GM23338 (cell line): ENCODE results near the gene CTNND2. TPM values are rescaled to one million over a fixed set of nuclear protein-coding genes. Genes with fewer than 3 reads are reported as not detected.

Experiments used
- ATAC-seq: fragments of 200-7000 bp; cut with Tn5 transposase; 3 replicates; pipeline ENCODE4 v1.9.1; 2020
- DNase-seq: peaks from one replicate; pipeline ENCODE4 v3.0.0-alpha.2; 2015; ENCODE audit warnings: low spot score
- H2AFZ ChIP-seq: fragments of 200-600 bp; sonication (generic); 2 replicates; pipeline ENCODE4 v1.8.0; 2016; ENCODE audit warnings: antibody characterized with exemption, mild to moderate bottlenecking, moderate library complexity
- H3F3A ChIP-seq: fragments of 200-600 bp; sonication (generic); replicated peaks from 2 replicates; pipeline ENCODE4 v1.8.0; 2017; ENCODE audit warnings: antibody characterized with exemption, mixed run types, low read depth
- H3K27ac ChIP-seq: fragments of 200-600 bp; sonication (generic); 2 replicates; pipeline ENCODE4 v1.6.1; 2016; ENCODE audit warnings: low read depth
- H3K27me3 ChIP-seq: fragments of 200-600 bp; sonication (generic); 2 replicates; pipeline ENCODE4 v1.8.0; 2016; ENCODE audit warnings: mild to moderate bottlenecking, mixed run types, moderate library complexity; ENCODE audit not compliant: insufficient read depth
- H3K36me3 ChIP-seq: fragments of 200-600 bp; sonication (generic); 2 replicates; pipeline ENCODE4 v1.8.0; 2016; ENCODE audit warnings: mild to moderate bottlenecking; ENCODE audit not compliant: insufficient read depth
- H3K4me1 ChIP-seq: fragments of 200-600 bp; sonication (generic); 2 replicates; pipeline ENCODE4 v1.8.0; 2016; ENCODE audit warnings: mild to moderate bottlenecking, moderate library complexity; ENCODE audit not compliant: insufficient read depth
- H3K4me2 ChIP-seq: fragments of 200-600 bp; sonication (generic); 2 replicates; pipeline ENCODE4 v1.7.1; 2017; ENCODE audit warnings: mixed run types
- H3K4me3 ChIP-seq: fragments of 200-600 bp; sonication (generic); 2 replicates; pipeline ENCODE4 v1.6.1; 2016; ENCODE audit warnings: mixed run types
- H3K79me2 ChIP-seq: fragments of 200-600 bp; sonication (generic); replicated peaks from 2 replicates; pipeline ENCODE4 v1.8.0; 2017; ENCODE audit warnings: mild to moderate bottlenecking; ENCODE audit not compliant: insufficient read depth
- H3K9me2 ChIP-seq: fragments of 200-600 bp; sonication (generic); 2 replicates; pipeline ENCODE4 v1.8.0; 2017; ENCODE audit not compliant: insufficient read depth
- H4K20me1 ChIP-seq: fragments of 200-600 bp; sonication (generic); replicated peaks from 2 replicates; pipeline ENCODE4 v1.8.0; 2017; ENCODE audit warnings: mild to moderate bottlenecking; ENCODE audit not compliant: insufficient read depth
- H3K27ac Mint-ChIP-seq: 2 replicates; pipeline ENCODE4 v1.8.0; 2020; ENCODE audit warnings: inconsistent platforms, mild to moderate bottlenecking, moderate library complexity, mixed read lengths
- H3K27me3 Mint-ChIP-seq: 3 replicates; pipeline ENCODE4 v1.8.0; 2022; ENCODE audit warnings: low read depth, mild to moderate bottlenecking, moderate library complexity, mixed read lengths, inconsistent platforms; ENCODE audit not compliant: insufficient read depth, poor library complexity
- H3K36me3 Mint-ChIP-seq: 3 replicates; pipeline ENCODE4 v1.8.0; 2021; ENCODE audit warnings: low read depth, mild to moderate bottlenecking, inconsistent platforms, moderate library complexity, mixed read lengths
- H3K4me1 Mint-ChIP-seq: 3 replicates; pipeline ENCODE4 v1.8.0; 2020; ENCODE audit warnings: mild to moderate bottlenecking, inconsistent platforms, mixed read lengths
- H3K4me3 Mint-ChIP-seq: 3 replicates; pipeline ENCODE4 v1.8.0; 2021; ENCODE audit warnings: moderate library complexity, mild to moderate bottlenecking, inconsistent platforms, mixed read lengths
- H3K9me3 Mint-ChIP-seq: 3 replicates; pipeline ENCODE4 v1.8.0; 2020; ENCODE audit warnings: moderate library complexity, mild to moderate bottlenecking, inconsistent platforms, mixed read lengths
- EZH2 ChIP-seq: fragments of 200-600 bp; sonication (generic); IDR thresholded peaks from one replicate; pipeline ENCODE4 v1.8.0; 2017; ENCODE audit warnings: antibody characterized with exemption, mild to moderate bottlenecking, low read depth; ENCODE audit not compliant: unreplicated experiment
- JUNB ChIP-seq: IDR thresholded peaks from one replicate; pipeline ENCODE4 v1.6.1; 2016; ENCODE audit warnings: antibody characterized with exemption; ENCODE audit not compliant: unreplicated experiment
- NANOG ChIP-seq: IDR thresholded peaks from 2 replicates; pipeline ENCODE4 v1.6.1; 2016; ENCODE audit warnings: antibody characterized with exemption, borderline replicate concordance
- POLR2AphosphoS5 ChIP-seq: IDR thresholded peaks from 2 replicates; pipeline ENCODE4 v1.6.1; 2016; ENCODE audit warnings: antibody characterized with exemption, low read depth
- STAT1 ChIP-seq: IDR thresholded peaks from one replicate; pipeline ENCODE4 v1.6.1; 2016; ENCODE audit warnings: antibody characterized with exemption; ENCODE audit not compliant: unreplicated experiment
- ZNF114 ChIP-seq: fragments of 250-450 bp; sonication (Bioruptor Pico); IDR thresholded peaks from 2 replicates; pipeline ENCODE4 v1.5.0; 2020; ENCODE audit warnings: mild to moderate bottlenecking, moderate library complexity
- polyA plus RNA-seq: library from polyadenylated mRNA; unstranded; fragments of >200 nt; fragmentation: Nextera tagmentation; extraction: Ambion mirVana; gene quantifications from 2 replicates; pipeline ENCODE4 v1.2.1, GENCODE V29; 2016
- total RNA-seq: library from RNA; depleted of rRNA; stranded (reverse); fragments of >200 nt; shearing (Covaris generic); gene quantifications from 2 replicates; pipeline ENCODE4 v1.2.3, GENCODE V29; 2014
- TF ChIP-seq, protein P1 (sequence below), 2 experiments: fragments of 200-600 bp in 1 of 2; sonication (generic) in 1 of 2; conservative IDR thresholded peaks; 2 replicates each; pipeline versions ENCODE4 v1.5.1 to v1.6.1; 2016 to 2017; ENCODE audit warnings: antibody characterized with exemption in 2 of 2, low read depth in 2 of 2, mild to moderate bottlenecking in 2 of 2, moderate library complexity in 1 of 2
- TF ChIP-seq, protein P2 (sequence below): IDR thresholded peaks from 2 replicates; pipeline ENCODE4 v1.6.1; 2016; ENCODE audit warnings: antibody characterized with exemption
- TF ChIP-seq, protein P3 (sequence below): fragments of 250-450 bp; sonication (Bioruptor Pico); IDR thresholded peaks from 2 replicates; pipeline ENCODE4 v1.5.0; 2020; ENCODE audit warnings: mild to moderate bottlenecking, moderate library complexity

Gene CTNND2
- total and polyA plus RNA-seq, 2 experiments from 2014 or later, result 5.1 to 7.0 TPM

DNA sequence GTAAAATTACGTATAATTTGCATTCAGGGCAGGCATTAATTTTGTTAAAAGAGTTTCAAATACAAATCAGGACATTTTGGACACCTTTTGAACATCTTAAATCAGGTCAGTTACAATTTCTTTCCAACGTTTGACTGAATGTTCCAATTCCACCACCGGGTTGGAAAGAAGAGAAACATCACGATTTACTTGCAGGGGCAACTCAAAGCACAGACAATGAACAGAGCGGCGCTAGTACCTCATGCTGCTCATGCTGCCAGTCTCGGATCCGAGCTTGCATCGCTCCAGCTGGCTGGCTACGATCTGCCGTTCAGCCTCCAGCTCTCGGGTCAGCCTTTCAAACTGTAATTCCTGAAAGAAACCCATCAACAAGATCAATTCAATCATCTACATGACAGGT is 339.5 kb downstream of the CTNND2 start:
- Mint-ChIP-seq H3K4me3 (no peak overlapping the region), H3K4me1 (peaks cover 3% of the 10 kb centered on the region; the same call in 1 of the 3 replicates), H3K36me3 (no peaks in the 10 kb centered on the region), H3K27ac (peak overlapping the region; percentile 35; the same call in 1 of the 2 replicates), H3K9me3 (no peaks in the 10 kb centered on the region), H3K27me3 (no peaks in the 10 kb centered on the region)
- H3K79me2 ChIP-seq, result no peaks in the 10 kb centered on the region
- no peak overlapping the region for H3K27ac ChIP-seq
- no peak overlapping the region for H3K4me2 ChIP-seq
- H3K27me3 ChIP-seq, result no peaks in the 10 kb centered on the region
- no peaks in the 10 kb centered on the region for H3K4me1 ChIP-seq
- DNase-seq (no peak), ATAC-seq (no peak)
- H3F3A ChIP-seq, result no peaks in the 10 kb centered on the region
- H4K20me1 ChIP-seq, result no peaks in the 10 kb centered on the region
- no peak overlapping the region for H2AFZ ChIP-seq
- no peaks in the 10 kb centered on the region for H3K36me3 ChIP-seq
- TF ChIP-seq NANOG (no peak), STAT1 (no peak), POLR2AphosphoS5 (no peak), JUNB (no peak), ZNF114 (CRISPR knock-in tag) (no peak), EZH2 (no peak)
- TF ChIP-seq, protein P1, sequence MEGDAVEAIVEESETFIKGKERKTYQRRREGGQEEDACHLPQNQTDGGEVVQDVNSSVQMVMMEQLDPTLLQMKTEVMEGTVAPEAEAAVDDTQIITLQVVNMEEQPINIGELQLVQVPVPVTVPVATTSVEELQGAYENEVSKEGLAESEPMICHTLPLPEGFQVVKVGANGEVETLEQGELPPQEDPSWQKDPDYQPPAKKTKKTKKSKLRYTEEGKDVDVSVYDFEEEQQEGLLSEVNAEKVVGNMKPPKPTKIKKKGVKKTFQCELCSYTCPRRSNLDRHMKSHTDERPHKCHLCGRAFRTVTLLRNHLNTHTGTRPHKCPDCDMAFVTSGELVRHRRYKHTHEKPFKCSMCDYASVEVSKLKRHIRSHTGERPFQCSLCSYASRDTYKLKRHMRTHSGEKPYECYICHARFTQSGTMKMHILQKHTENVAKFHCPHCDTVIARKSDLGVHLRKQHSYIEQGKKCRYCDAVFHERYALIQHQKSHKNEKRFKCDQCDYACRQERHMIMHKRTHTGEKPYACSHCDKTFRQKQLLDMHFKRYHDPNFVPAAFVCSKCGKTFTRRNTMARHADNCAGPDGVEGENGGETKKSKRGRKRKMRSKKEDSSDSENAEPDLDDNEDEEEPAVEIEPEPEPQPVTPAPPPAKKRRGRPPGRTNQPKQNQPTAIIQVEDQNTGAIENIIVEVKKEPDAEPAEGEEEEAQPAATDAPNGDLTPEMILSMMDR (conservative IDR thresholded peaks at IDR 0.05; ENCODE audit: low read depth in 2 of 2), result no peak
- TF ChIP-seq, protein P2, sequence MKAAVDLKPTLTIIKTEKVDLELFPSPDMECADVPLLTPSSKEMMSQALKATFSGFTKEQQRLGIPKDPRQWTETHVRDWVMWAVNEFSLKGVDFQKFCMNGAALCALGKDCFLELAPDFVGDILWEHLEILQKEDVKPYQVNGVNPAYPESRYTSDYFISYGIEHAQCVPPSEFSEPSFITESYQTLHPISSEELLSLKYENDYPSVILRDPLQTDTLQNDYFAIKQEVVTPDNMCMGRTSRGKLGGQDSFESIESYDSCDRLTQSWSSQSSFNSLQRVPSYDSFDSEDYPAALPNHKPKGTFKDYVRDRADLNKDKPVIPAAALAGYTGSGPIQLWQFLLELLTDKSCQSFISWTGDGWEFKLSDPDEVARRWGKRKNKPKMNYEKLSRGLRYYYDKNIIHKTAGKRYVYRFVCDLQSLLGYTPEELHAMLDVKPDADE, result no peak
- TF ChIP-seq, protein P3, sequence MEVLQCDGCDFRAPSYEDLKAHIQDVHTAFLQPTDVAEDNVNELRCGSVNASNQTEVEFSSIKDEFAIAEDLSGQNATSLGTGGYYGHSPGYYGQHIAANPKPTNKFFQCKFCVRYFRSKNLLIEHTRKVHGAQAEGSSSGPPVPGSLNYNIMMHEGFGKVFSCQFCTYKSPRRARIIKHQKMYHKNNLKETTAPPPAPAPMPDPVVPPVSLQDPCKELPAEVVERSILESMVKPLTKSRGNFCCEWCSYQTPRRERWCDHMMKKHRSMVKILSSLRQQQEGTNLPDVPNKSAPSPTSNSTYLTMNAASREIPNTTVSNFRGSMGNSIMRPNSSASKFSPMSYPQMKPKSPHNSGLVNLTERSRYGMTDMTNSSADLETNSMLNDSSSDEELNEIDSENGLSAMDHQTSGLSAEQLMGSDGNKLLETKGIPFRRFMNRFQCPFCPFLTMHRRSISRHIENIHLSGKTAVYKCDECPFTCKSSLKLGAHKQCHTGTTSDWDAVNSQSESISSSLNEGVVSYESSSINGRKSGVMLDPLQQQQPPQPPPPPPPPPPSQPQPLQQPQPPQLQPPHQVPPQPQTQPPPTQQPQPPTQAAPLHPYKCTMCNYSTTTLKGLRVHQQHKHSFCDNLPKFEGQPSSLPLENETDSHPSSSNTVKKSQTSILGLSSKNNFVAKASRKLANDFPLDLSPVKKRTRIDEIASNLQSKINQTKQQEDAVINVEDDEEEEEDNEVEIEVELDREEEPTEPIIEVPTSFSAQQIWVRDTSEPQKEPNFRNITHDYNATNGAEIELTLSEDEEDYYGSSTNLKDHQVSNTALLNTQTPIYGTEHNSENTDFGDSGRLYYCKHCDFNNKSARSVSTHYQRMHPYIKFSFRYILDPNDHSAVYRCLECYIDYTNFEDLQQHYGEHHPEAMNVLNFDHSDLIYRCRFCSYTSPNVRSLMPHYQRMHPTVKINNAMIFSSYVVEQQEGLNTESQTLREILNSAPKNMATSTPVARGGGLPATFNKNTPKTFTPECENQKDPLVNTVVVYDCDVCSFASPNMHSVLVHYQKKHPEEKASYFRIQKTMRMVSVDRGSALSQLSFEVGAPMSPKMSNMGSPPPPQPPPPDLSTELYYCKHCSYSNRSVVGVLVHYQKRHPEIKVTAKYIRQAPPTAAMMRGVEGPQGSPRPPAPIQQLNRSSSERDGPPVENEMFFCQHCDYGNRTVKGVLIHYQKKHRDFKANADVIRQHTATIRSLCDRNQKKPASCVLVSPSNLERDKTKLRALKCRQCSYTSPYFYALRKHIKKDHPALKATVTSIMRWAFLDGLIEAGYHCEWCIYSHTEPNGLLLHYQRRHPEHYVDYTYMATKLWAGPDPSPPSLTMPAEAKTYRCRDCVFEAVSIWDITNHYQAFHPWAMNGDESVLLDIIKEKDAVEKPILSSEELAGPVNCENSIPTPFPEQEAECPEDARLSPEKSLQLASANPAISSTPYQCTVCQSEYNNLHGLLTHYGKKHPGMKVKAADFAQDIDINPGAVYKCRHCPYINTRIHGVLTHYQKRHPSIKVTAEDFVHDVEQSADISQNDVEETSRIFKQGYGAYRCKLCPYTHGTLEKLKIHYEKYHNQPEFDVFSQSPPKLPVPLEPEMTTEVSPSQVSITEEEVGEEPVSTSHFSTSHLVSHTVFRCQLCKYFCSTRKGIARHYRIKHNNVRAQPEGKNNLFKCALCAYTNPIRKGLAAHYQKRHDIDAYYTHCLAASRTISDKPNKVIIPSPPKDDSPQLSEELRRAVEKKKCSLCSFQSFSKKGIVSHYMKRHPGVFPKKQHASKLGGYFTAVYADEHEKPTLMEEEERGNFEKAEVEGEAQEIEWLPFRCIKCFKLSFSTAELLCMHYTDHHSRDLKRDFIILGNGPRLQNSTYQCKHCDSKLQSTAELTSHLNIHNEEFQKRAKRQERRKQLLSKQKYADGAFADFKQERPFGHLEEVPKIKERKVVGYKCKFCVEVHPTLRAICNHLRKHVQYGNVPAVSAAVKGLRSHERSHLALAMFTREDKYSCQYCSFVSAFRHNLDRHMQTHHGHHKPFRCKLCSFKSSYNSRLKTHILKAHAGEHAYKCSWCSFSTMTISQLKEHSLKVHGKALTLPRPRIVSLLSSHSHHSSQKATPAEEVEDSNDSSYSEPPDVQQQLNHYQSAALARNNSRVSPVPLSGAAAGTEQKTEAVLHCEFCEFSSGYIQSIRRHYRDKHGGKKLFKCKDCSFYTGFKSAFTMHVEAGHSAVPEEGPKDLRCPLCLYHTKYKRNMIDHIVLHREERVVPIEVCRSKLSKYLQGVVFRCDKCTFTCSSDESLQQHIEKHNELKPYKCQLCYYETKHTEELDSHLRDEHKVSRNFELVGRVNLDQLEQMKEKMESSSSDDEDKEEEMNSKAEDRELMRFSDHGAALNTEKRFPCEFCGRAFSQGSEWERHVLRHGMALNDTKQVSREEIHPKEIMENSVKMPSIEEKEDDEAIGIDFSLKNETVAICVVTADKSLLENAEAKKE, result no peak
- H3K9me2 ChIP-seq, result 0 out of 2 replicates have a peak, but pooled peaks cover 9% of the 10 kb centered on the region
- H3K4me3 ChIP-seq, result no peak overlapping the region
